Measurements from ENCODE around the gene GOLT1B.

The GOLT1B gene

DNA sequence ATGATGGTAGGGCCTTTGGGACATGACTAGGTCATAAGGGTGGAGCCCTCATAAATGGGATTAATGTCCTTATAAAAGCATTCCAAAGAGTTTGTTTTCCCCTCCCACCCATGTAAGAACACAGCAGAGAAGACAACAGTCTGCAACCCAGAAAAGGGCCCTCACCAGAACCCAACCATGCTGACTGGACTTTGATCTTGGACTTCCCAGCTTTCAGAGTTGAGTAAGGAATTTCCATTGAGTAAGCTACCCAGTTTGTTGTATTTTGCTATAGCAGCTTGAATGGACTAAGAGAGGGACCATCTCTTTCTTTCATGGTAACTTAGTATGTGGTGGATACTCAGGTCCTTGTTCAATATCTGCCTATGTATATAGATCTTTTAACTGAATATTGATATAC is 21.6 kb downstream of the GOLT1B start:
- no peak for DNase-seq (ENCODE audit: low spot score)

DNA sequence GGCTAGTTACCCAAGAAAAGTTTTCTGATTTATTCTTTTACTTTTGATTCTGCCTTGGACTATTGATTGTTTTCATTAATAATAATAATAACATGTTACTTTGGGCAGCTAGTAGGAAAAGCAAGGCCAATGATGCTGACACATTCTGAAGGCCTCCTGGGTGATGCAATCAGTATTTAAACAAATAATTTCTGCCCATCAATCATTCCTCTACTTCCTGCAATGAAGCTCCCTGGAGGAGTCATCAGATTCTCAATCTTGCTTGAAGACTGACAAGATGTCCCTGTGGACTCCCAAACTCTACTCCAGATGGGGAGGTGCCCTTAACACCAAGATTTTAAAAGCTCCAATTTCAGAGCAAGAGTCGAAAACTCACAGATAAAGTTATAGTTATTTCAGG is 24.5 kb downstream of the GOLT1B start, which contains the start of gene SPX:
SPX (plus strand) TSS at position 244 of the 400 bp plus-strand sequence. CDS start 177 bp downstream, outside the sequence.
- peak; percentile 5 for DNase-seq (ENCODE audit: low spot score)

DNA sequence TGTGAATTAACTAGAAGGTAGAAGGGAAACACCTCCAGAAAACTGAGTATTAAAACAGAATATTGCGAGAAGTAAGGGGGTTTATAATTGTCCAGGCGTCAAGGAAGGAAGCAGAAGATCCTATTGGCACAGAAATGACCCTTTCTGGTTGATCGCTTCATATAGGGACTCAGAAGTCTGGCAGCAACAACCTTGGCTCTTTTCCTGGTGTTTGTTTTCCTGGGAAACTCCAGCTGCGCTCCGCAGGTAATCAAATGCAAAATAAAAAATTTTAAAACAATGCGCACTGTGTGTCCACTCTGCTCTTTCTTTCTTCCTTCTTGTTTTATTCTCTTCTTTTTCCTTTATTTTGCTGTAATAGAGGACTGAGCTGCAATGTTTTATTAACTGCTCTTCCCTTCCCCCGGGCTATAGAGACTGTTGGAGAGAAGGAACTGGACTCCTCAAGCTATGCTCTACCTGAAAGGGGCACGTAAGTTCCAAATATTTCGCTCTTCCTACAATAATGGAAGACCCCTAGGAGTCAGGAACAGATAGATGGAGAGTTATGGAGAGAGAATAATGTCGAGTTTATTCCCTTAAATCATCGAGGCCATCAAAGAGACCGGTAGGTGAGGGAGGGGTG is 25.2 kb downstream of the GOLT1B start:
- DNase-seq (ENCODE audit: low spot score), result no peak

DNA sequence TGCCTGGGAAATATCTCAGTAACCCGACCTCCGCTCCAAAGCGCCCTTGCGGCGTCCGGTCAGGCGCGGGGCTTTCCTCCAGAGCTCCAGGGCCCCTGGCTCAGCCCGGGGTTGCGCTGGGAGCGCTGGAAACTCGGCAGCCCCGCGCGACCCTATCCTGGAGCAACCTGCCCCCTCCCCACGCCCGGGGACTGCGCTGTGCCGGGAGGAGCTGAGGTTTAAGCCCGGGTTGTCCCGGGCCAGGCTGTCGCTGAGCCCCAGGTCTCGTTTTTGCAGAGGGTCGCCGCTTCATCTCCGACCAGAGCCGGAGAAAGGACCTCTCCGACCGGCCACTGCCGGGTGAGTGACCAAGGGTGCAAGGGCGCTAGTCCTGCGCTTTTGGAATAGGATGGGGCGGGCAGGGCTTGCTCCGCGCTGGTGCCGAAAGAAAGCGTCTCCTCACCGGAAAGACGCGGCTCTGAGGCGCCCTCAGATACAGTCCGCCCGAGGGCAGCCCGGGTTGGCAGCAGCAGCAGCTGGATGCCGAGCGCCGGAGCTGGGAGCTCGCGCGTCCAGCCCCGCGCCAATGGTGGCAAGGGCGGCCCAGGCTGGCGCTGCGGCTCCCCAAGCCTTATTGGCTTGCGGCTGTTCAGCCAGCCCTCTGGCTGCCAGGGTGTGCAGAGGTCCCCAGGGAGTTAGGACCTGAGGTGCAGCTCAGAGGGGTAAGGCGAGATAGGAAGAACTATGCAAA is 26.0 kb downstream of the GOLT1B start:
- peak; percentile 72 for DNase-seq (ENCODE audit: low spot score)

DNA sequence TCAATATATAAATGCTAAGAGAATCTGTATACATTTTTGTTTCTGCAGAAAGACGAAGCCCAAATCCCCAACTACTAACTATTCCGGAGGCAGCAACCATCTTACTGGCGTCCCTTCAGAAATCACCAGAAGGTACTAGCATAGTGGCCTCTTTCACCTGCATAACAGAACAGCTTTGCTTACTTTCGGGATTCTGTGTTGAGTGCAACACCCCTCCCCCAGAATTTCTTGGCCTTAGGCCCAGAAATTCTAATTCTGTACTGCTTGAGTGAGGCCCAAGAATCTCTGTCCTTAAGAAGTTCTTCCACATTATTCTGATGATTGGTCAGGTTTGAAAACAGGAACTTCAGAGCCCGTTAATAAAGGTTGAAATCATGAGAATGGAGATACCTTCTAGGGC is 27.4 kb downstream of the GOLT1B start:
- DNase-seq (ENCODE audit: low spot score), result no peak

DNA sequence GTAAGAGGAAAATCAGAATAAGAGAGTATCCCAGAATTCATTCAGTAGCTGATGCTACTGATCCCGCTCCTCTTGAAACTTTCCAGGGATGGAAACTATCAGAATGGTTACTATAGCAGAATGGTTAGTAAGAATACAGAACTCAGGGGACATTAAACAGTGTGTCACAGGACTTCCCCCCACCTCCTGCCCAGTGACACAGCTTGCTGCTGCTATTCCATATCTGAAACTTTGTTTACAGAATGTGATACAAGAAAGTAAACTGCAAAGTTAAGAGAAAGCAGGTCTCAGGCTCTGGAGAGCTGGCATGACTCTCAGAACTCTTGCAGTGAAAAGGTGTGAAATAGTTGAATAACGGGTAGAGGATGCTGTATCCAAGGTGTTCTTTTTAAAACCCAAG is 27.9 kb downstream of the GOLT1B start:
- DNase-seq (ENCODE audit: low spot score), result no peak

DNA sequence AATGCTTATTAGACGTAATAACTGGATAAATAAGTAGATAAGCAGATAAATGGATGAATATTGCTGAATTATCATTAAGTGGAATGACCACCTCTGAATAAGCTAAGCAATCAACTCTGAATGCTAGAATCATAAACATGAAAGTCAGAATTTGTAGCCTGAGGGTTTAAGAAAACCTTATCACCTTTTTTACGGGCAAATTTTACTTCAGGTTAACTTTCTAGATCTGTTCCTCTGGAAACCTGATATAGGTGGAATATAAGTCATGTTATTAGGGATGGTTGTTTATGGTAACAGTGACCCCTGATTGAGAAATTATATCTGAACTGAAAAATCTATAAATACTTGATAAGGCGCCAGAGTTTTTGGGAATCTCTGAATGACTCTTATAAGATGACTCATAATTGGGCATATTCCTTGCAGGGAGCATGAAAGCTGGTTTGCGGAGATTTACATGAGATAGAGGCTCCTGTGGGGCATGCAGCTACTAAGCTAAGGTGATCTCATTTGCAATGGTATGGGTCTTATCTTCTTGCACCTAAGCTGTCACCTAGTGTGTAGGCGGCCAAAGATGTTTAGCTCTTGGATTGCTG is 36.6 kb downstream of the GOLT1B start:
- DNase-seq (ENCODE audit: low spot score), result no peak

DNA sequence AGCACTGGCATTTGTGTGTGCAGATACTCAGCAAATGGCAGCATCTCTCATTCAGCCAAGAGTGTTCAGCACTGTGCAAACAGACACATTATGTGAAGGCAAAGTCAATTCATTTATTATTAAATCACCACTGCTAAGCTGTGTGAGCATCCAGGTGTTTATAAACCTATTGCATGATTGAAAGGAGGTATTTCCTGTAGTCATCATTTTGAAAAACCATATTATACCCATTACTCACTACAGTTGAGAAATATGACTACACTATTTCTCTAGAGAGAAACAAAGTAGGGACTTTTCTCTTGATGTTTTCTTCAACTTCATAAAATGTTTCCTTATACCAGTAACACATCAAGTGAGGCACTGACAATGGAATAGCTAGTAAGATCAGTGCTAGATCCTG is 38.2 kb downstream of the GOLT1B start:
- DNase-seq (ENCODE audit: low spot score), result no peak

DNA sequence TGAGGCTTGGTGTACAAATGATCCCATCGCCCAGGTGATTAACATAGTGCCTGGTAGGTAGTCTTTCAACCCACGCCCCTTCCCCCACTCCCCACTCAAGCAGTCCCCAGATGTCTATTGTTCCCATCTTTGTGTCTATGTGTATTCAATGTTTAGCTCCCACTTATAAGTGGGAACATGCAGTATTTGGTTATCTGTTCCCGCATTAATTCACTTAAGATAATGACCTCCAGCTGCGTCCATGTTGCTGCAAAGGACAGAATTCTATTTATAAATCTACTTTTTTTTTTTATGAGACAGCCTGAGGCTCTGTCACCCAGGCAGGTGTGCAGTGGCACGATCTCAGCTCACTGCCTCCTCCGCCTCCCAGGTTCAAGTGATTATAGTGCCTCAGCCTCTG is 40.2 kb downstream of the GOLT1B start:
- no peak for DNase-seq (ENCODE audit: low spot score)

DNA sequence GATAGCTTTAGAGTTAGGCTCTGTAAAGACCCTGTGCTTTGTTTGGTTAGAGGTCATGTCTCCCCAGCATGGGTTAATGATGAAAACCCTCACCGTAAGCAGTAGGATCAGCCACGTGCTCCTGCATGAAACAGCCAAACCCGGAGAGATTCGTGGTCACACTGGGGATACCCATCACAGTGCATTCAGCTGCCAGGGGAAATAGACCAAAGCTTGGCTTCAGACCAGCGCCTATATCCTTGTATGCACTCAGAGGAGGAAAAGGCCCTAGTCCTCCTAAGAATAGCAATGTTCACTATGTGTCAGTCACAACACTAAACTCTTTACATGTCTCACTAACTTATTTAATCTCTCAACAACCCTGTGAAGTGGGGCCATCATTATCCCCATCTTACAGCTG is 40.8 kb downstream of the GOLT1B start:
- DNase-seq (ENCODE audit: low spot score), result no peak

DNA sequence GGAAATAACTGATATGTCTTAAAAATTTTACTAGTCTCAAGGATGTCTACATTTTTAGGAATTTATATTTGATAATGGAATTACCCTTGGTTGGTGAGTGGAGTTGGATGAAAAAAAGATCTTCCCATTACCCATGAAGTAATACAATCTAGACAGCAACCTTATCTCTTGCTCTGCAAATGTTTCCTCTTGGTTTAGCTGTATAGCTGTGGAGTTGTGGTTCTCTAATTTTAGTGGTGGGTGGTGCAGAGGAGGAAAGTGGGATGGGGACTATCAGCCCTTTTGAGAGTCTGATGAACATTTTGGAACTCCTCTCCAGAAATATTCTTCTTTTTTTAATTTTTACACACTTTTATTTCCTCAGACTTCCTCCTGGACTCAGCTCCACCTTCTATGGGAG is 41.6 kb downstream of the GOLT1B start:
- no peak for DNase-seq (ENCODE audit: low spot score)

DNA sequence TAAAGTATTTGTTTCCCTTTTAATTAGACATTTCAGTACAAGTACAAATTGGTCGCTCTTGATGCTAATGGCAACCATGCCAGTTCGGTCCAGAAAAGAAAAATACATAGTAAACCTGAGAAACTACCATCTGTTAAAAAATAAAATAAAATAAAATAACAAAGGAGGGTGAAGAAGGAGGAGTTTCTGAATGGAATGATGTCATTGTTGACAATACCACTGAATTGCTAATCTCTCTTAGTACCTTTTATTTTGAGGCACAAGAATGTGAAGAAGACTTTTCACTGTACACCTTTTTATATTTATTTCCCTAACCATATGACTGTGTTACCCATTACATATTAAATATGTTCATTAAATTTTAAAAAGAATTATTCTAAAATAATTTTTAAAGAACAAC is 44.0 kb downstream of the GOLT1B start:
- DNase-seq (ENCODE audit: low spot score), result no peak

DNA sequence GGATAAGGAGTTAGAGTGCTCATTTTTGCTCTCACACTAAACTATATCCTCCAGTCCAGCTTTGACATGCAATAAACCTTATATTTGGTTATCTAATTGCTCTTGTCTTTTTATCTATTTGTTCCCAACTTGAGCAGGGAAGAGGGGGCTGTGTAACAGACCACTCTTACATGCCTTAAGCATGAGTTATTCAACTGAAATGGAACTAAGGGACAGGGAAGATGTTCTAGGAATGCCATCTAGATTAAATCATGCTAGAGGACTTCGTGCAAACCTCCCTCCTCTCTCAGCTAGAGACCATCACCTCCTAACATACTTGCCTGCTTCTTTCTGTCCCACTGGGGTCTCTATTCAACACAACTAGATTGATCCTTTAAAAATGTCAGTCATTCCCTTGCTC is 45.1 kb downstream of the GOLT1B start:
- no peak for DNase-seq (ENCODE audit: low spot score)

DNA sequence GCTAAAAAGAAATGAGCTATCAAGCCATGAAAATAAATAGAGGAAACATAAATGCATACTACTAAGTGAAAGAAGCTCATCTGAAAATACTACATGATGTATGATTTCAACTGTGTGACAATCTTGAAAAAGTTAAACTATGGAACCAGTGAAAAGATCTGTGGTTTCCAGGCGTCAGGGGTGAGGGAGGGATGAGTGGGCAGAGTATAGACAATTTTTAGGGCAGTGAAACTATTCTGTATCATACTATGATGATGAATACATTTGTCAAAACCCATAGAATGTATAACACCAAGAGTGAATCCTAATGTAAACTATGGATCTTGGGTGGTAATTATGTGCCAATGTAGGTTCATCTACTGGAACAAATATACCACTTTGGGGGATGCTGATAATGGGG is 45.8 kb downstream of the GOLT1B start:
- DNase-seq (ENCODE audit: low spot score), result no peak

DNA sequence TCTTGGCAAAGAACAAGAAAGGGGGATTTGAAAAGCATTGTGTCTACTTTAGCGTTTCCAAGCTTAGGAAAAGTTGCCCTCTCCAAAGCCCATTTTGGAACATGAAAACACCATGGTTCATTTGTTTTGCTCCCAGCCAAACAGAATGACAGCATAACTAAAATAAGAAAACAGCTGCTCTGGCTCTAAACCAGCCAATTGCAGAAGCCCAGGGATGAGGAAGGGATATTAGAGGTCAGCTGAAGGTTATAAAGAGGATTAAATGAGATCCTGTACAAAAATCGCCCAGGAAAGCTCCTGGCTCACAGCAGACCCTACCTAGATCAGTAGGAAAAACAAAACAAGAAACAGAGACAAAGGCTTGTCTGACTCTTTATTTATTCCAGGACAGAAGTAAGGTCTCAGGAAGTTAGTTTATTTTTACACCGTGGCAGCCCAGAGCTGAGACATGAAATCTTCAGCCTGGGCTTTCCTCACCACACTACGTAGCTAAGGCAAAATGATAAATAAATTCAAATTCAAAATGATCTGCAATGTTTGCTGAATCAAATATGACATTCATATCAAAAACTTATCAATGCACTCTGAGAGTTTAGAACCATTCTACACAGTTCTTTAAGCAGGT is 50.4 kb downstream of the GOLT1B start:
- DNase-seq (ENCODE audit: low spot score), result no peak

DNA sequence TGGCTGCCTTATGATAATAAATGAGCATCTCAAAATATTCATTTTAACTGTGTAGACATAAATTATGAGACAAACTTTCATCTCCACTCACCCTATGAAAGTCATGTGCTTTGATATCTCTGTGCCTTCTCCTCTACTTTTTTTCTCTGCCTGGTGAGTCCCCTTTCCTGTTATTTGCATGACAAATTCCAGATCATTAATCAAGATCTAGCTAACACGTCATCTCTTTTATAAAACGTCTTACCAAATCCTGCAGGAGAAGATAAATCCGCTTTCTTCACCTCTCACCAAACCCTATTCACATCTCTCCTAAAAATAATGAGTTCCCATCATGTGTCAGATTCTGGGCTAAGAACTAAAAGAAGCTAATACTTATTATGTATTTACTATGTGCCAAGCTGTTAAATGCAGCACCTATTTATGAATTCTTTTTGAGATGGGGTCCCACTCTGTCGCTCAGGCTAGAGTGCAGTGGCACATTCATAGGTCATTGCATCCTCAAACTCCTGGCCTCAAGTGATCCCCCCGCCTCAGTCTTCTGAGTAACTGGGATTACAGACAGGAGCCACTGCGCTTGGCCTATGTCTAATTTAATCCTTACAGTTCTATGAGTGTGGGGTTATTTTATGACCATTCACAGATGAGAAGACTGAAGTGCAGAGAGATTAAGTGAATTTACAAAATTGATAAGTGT is 51.2 kb downstream of the GOLT1B start:
- no peak for DNase-seq (ENCODE audit: low spot score)

DNA sequence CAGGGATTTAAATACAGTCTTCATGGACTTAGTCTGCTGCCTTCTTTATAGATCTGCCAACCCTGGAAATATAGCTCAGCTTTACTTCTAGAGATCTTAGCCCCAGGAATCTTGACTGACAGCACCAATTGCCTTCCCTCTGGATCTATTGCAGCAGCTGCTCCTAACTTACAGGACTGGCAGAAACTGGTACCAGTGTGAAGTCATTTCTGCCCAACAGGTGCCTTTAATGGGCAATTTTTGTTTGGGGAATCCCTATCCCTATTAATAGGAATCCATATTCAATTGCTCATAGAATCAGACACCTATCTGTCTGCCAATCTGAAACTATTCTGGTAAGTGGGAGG is 51.7 kb downstream of the GOLT1B start:
- DNase-seq (ENCODE audit: low spot score), result no peak

DNA sequence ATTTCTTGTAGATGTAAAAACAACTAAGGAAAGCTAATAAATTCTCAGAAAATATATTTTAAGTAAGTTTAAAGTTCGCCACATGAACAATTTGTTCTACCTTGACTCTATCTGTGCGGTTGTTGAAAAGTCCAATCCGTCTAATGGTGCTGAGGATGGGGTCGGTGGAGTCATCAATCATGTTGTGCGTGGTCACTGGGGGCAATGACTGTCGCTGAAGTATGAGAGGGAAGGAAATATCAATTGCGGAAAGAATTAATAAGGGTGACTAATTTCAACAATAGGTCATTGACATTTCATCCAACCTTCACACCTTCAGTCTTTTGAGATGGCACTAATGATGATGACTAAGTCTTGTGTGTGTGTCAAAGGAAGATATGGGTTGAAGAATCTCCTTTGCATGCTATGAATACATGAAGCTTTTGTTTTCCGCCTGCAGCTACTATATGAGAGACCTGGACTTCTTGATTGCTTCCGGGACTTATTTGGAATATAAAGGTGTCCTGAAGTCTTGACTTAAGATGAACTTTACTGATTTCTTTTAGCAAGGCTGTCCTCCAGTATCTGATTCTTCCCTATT is 56.6 kb downstream of the GOLT1B start:
- DNase-seq (ENCODE audit: low spot score), result no peak

DNA sequence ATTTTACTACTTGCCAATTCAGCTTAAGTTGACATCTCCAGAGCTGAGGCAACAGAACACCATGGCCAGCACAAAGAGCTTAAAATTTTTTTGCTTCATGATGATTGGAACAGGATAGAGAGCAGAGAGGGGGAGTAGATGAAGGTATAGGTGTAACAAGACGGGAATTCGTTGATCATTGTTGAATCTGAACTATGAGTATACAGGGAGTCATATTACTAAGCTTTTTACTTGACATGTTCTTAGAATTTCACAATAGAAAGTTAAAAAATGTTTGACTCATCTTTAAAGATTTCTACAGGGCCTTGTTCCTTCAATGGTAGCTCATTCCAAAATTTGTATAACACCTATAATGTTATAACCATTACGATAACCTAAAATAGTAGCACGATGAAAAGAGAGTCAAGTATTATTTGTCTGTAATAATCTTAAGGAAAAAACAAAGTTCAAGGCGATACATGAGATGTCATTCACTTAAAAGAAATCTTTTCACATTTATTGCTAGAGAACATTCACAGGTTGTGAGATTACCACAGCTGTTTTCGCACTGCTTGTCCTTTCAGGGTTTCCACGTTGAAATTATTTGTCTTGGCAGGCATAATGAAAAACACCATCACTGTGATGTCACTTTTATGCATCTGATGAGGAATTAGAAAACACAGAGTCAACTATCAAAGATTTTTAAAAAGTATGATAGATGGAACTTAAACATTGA is 58.4 kb downstream of the GOLT1B start:
- DNase-seq (ENCODE audit: low spot score), result no peak

DNA sequence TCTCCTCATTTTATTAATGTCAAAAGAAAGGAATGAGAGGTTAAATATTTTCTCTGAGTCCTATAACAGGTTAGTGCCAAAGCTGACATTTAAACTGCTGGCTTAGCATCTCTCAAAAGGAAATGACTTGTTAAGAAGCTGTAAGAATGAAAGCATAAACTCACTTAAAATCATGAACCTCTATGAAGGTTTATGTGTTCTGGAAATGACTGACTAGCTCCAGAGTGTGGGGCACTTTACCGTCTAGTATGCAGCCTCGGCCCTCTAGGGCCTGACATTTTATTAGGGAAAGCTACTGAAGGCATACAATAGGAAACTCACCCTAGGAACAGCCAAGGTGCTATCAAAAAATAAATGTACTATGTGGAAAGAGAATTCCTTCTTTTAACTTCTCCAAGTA is 59.6 kb downstream of the GOLT1B start:
- no peak for DNase-seq (ENCODE audit: low spot score)

DNA sequence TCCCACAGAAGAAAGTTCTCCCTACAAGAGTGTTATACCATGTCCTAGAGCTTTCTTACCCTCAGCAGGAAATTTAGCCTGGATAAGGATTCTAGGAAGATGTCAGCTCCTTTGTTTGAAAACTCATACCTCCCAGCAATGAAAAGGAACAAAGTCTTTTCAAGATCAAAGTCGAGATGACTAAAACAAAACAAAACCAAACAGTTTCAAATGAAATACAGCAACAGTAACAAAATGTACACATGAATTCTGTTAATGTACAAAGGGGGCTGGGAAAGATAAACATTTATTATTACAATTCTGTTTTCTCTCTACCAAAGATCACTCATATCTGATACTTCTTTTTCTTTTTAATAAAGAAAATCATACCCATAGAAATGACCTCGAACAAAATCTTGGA is 61.3 kb downstream of the GOLT1B start:
- DNase-seq (ENCODE audit: low spot score), result no peak

Data from GM03348 (cell line).